H1 (cell line): ENCODE data around the gene CCSAP. TPM values are rescaled to one million over a fixed set of nuclear protein-coding genes. Genes with fewer than 3 reads are reported as not detected.

Source experiments
- CTCF ChIA-PET: fragments of 300-600 bp; sonication (Branson Sonifier 250); formaldehyde crosslinking; loops from one replicate; lab custom pipeline; 2021; ENCODE audit not compliant: partially characterized antibody; lab: Charles Lee
- POLR2A ChIA-PET: fragments of 300-600 bp; sonication (Branson Sonifier 250); formaldehyde crosslinking; loops from one replicate; lab custom pipeline; 2021; ENCODE audit warnings: inconsistent platforms; ENCODE audit not compliant: partially characterized antibody; lab: Charles Lee
- DNase-seq, 2 experiments: peaks; one replicate each; pipeline versions ENCODE4 v3.0.0 to v3.0.0-alpha.2; 2010 to 2022; ENCODE audit warnings: low spot score in 2 of 2, low read depth in 1 of 2, mixed read lengths in 1 of 2
- FAIRE-seq: peaks from 2 replicates; lab custom pipeline; 2011; peaks lifted over from hg19 to GRCh38; lab: Jason Lieb, UNC
- H2AFZ ChIP-seq: 2 replicates; pipeline ENCODE4 v1.8.1; 2012; ENCODE audit warnings: low read length, inconsistent platforms
- H2AK5ac ChIP-seq: 2 replicates; pipeline ENCODE4 v1.6.1; 2013; ENCODE audit warnings: low read depth, low read length
- H2BK120ac ChIP-seq: replicated peaks from 2 replicates; pipeline ENCODE3; 2013; ENCODE audit warnings: low read depth, low read length, inconsistent platforms
- H2BK12ac ChIP-seq: 2 replicates; pipeline ENCODE4 v1.6.1; 2013; ENCODE audit warnings: low read depth, low read length
- H2BK15ac ChIP-seq: 2 replicates; pipeline ENCODE4 v1.6.1; 2013; ENCODE audit warnings: low read length
- H2BK20ac ChIP-seq: 2 replicates; pipeline ENCODE4 v1.6.1; 2013; ENCODE audit warnings: low read length
- H2BK5ac ChIP-seq: 2 replicates; pipeline ENCODE4 v1.6.1; 2013; ENCODE audit warnings: low read depth, low read length
- H3K14ac ChIP-seq: 2 replicates; pipeline ENCODE4 v1.6.1; 2013; ENCODE audit warnings: inconsistent platforms; ENCODE audit not compliant: insufficient read length
- H3K18ac ChIP-seq: 2 replicates; pipeline ENCODE4 v1.6.1; 2013; ENCODE audit warnings: low read length; ENCODE audit errors: extremely low read depth
- H3K23ac ChIP-seq: 2 replicates; pipeline ENCODE4 v1.6.1; 2013; ENCODE audit warnings: inconsistent platforms; ENCODE audit not compliant: insufficient read length
- H3K23me2 ChIP-seq: 2 replicates; pipeline ENCODE4 v1.6.1; 2013; ENCODE audit warnings: low read depth, low read length
- H3K27ac ChIP-seq: 2 replicates; pipeline ENCODE4 v1.6.1; 2011; ENCODE audit warnings: low read depth, low read length, inconsistent platforms
- H3K27me3 ChIP-seq, 4 experiments: replicated peaks in 1 of 4; 1 replicate in 1 of 4; 2 replicates in 3 of 4; pipeline versions ENCODE4 v1.6.1 to v1.8.1; 2011 to 2013; ENCODE audit warnings: low read length in 3 of 4, mild to moderate bottlenecking in 3 of 4, inconsistent platforms in 2 of 4, mixed read lengths in 2 of 4, moderate library complexity in 1 of 4; ENCODE audit not compliant: control insufficient read depth in 3 of 4, insufficient read depth in 3 of 4; ENCODE audit errors: extremely low read depth in 1 of 4
- H3K36me3 ChIP-seq, 4 experiments: 2 replicates each; pipeline versions ENCODE4 v1.6.1 to v1.8.1; 2011 to 2013; ENCODE audit warnings: mild to moderate bottlenecking in 4 of 4, low read length in 3 of 4, moderate library complexity in 2 of 4, control low read depth in 1 of 4, inconsistent platforms in 1 of 4; ENCODE audit not compliant: insufficient read depth in 4 of 4, control insufficient read depth in 2 of 4
- H3K4ac ChIP-seq: replicated peaks from 2 replicates; pipeline ENCODE3; 2013; ENCODE audit warnings: low read length, low read depth, mixed read lengths, inconsistent platforms; ENCODE audit not compliant: insufficient read length
- H3K4me1 ChIP-seq, 4 experiments: replicated peaks in 1 of 4; 1 replicate in 1 of 4; 2 replicates in 3 of 4; pipeline versions ENCODE4 v1.6.1 to v1.8.1; 2011 to 2013; ENCODE audit warnings: low read length in 3 of 4, inconsistent platforms in 2 of 4, mixed read lengths in 1 of 4; ENCODE audit not compliant: insufficient read depth in 4 of 4, control insufficient read depth in 3 of 4
- H3K4me2 ChIP-seq, 2 experiments: 2 replicates each; pipeline versions ENCODE4 v1.6.1 to v1.8.1; 2011 to 2013; ENCODE audit warnings: low read depth in 2 of 2, low read length in 2 of 2, control low read depth in 1 of 2, inconsistent platforms in 1 of 2, mild to moderate bottlenecking in 1 of 2; ENCODE audit not compliant: insufficient read depth in 1 of 2
- H3K4me3 ChIP-seq, 4 experiments: fragments of 200-600, 300-600 bp in 1 of 4; sonication (generic), shearing (Covaris generic), sonication (Bioruptor Twin) in 1 of 4; 2 replicates each; pipeline versions ENCODE4 v1.5.1 to v1.8.1; 2011 to 2016; ENCODE audit warnings: low read length in 4 of 4, low read depth in 3 of 4, control low read depth in 2 of 4, inconsistent platforms in 2 of 4, mild to moderate bottlenecking in 2 of 4, mixed read lengths in 1 of 4, moderate library complexity in 1 of 4; ENCODE audit not compliant: insufficient read depth in 2 of 4; ENCODE audit errors: extremely low read depth in 1 of 4
- H3K56ac ChIP-seq: replicated peaks from 2 replicates; pipeline ENCODE3; 2013; ENCODE audit warnings: low read depth, mild to moderate bottlenecking, mixed read lengths, low read length, inconsistent platforms; ENCODE audit not compliant: insufficient read length
- H3K79me1 ChIP-seq: 2 replicates; pipeline ENCODE4 v1.6.1; 2013; ENCODE audit warnings: low read depth, low read length, control low read depth
- H3K79me2 ChIP-seq, 2 experiments: 2 replicates each; pipeline versions ENCODE4 v1.6.1 to v1.8.1; 2012 to 2013; ENCODE audit warnings: low read length in 2 of 2, mild to moderate bottlenecking in 2 of 2, inconsistent platforms in 1 of 2; ENCODE audit not compliant: insufficient read depth in 2 of 2, control insufficient read depth in 1 of 2
- H3K9ac ChIP-seq, 4 experiments: replicated peaks in 1 of 4; 1 replicate in 1 of 4; 2 replicates in 3 of 4; pipeline versions ENCODE4 v1.6.1 to v1.8.1; 2011 to 2013; ENCODE audit warnings: low read depth in 3 of 4, low read length in 3 of 4, control low read depth in 2 of 4, mild to moderate bottlenecking in 2 of 4, moderate library complexity in 2 of 4, inconsistent platforms in 1 of 4; ENCODE audit errors: extremely low read depth in 1 of 4
- H3K9me3 ChIP-seq, 2 experiments: 2 replicates each; pipeline versions ENCODE4 v1.6.1 to v1.8.1; 2012 to 2013; ENCODE audit warnings: mild to moderate bottlenecking in 2 of 2, moderate library complexity in 2 of 2, control low read depth in 1 of 2, inconsistent platforms in 1 of 2, low read depth in 1 of 2, low read length in 1 of 2, mixed read lengths in 1 of 2; ENCODE audit not compliant: insufficient read depth in 2 of 2
- H4K20me1 ChIP-seq, 2 experiments: replicated peaks in 1 of 2; 2 replicates each; pipeline versions ENCODE3 to v1.8.1; 2011 to 2013; ENCODE audit warnings: inconsistent platforms in 2 of 2, low read length in 2 of 2, mild to moderate bottlenecking in 1 of 2; ENCODE audit not compliant: insufficient read depth in 2 of 2, control insufficient read depth in 1 of 2
- H4K5ac ChIP-seq: 2 replicates; pipeline ENCODE4 v1.6.1; 2013; ENCODE audit warnings: low read length, low read depth, mixed read lengths, inconsistent platforms; ENCODE audit not compliant: insufficient read length
- H4K8ac ChIP-seq: 2 replicates; pipeline ENCODE4 v1.8.0; 2013; ENCODE audit warnings: mild to moderate bottlenecking, moderate library complexity, low read length, inconsistent platforms; ENCODE audit not compliant: insufficient read depth; ENCODE audit errors: extremely low read depth
- H4K91ac ChIP-seq: replicated peaks from 2 replicates; pipeline ENCODE3; 2013; ENCODE audit warnings: low read length, mixed read lengths, inconsistent platforms; ENCODE audit not compliant: insufficient read length
- JUN ChIP-seq: IDR thresholded peaks from 2 replicates; pipeline ENCODE4 v1.6.1; 2011; ENCODE audit warnings: low read depth, mild to moderate bottlenecking, improper control_type of control experiment, low read length
- POLR2AphosphoS5 ChIP-seq: IDR thresholded peaks from 2 replicates; pipeline ENCODE4 v1.6.1; 2011; ENCODE audit warnings: low read depth, low read length
- TBP ChIP-seq: IDR thresholded peaks from 2 replicates; pipeline ENCODE4 v1.6.1; 2011; ENCODE audit warnings: low read depth, low read length, improper control_type of control experiment
- TCF12 ChIP-seq: IDR thresholded peaks from 2 replicates; pipeline ENCODE4 v1.6.1; 2011; ENCODE audit warnings: low read depth, mild to moderate bottlenecking, low read length
- WGBS, 2 experiments: shearing (Covaris generic) in 1 of 2; methylation state at CpG; one replicate each; pipeline versions ENCODE4 v1.1.6 to v1.1.7; 2013 to 2015; ENCODE audit warnings: low lambda C conversion rate in 2 of 2, mixed read lengths in 2 of 2, inconsistent platforms in 1 of 2, low coverage in 1 of 2, missing lambda C conversion rate in 1 of 2; ENCODE audit not compliant: insufficient replicate concordance in 2 of 2, insufficient coverage in 1 of 2, insufficient read length in 1 of 2; ENCODE audit errors: extremely low coverage in 1 of 2, missing lambda C conversion rate in 1 of 2; 5-methylcytosine and 5-hydroxymethylcytosine counted together
- polyA plus RNA-seq, 7 experiments: library from polyadenylated mRNA; depleted of rRNA in 3 of 7; stranded (reverse) in 5 of 7; unstranded in 2 of 7; fragments of >200 nt in 5 of 7; fragments of 200-250 nt in 2 of 7; gene quantifications; 1 replicate in 5 of 7; 2 replicates in 1 of 7; 4 replicates in 1 of 7; pipeline versions ENCODE4 v1.2.1 to v1.2.3, GENCODE V29; 2011 to 2013; ENCODE audit warnings: missing spikeins in 2 of 7, mixed read lengths in 2 of 7
- total RNA-seq: library from RNA; stranded (reverse); fragmentation: NEBNext Ultra II Directional; extraction: Animal tissue kit (Norgen Biotek cat#: 25700); gene quantifications from 2 replicates; pipeline ENCODE4 v1.2.1, GENCODE V29; 2021

Gene CCSAP
- total and polyA plus RNA-seq, 2 of the 8 experiments (the other 6 are each of a cell fraction or from before 2014, with no cell fraction given): 3.5 to 17.2 TPM

DNA sequence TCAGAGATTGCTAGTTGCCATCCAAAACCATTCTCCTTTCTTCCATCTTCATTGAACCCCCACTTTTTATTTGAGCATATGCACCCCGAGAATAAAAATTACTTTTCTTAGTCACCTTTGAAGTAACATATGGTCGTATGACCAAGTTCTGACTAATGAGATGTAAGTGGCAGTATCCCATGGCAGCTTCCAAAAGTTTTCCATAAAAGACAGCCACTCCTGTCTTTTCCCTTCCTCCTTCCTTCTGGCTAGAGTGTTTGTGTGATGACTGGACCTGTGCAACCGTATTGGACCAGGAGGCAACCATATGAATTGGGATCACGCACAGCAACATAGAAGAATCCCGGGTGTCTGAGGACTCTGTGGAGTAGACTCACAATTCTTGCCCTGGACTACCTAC is 41.1 kb upstream of the CCSAP start:
- Histone ChIP-seq H3K23me2 (no peaks in the 10 kb centered on the region), H3K4me2 (no peak overlapping the region), H3K79me1 (no peaks in the 10 kb centered on the region), H2BK15ac (no peak overlapping the region), H4K20me1 (no peaks in the 10 kb centered on the region), H3K36me3 (no peaks in the 10 kb centered on the region), H4K8ac (no peak overlapping the region), H4K91ac (no peak overlapping the region), H3K27ac (no peak overlapping the region), H3K79me2 (no peaks in the 10 kb centered on the region), H3K18ac (no peak overlapping the region), H2AFZ (no peak overlapping the region), H2AK5ac (no peak overlapping the region), H2BK12ac (no peak overlapping the region), H3K9ac (no peak overlapping the region), H2BK120ac (no peak overlapping the region), H3K14ac (no peak overlapping the region), H3K9me3 (no peaks in the 10 kb centered on the region), H3K56ac (no peak overlapping the region), H3K23ac (no peak overlapping the region), H3K4me3 (no peak overlapping the region), H3K4me1 (peaks cover 17 to 27% (median 20%) of the 10 kb centered on the region in 4 experiments), H3K27me3 (peaks cover 0 to 2% (median under 1%) of the 10 kb centered on the region in 4 experiments; a peak in 2 of 7 replicates), H4K5ac (no peak overlapping the region), H3K4ac (no peak overlapping the region), H2BK5ac (no peak overlapping the region), H2BK20ac (no peak overlapping the region)
- ChIA-PET POLR2A (interaction anchor here (1.1 kb wide), 1 partner anchor 40 kb away, joined by 3 read pairs; no protein-coding TSS in a partner anchor), CTCF (interaction anchor here (1.2 kb wide), 1 partner anchor 15 kb away, joined by 3 read pairs; no protein-coding TSS in a partner anchor)
- DNase-seq: no peak
- FAIRE-seq: no peak
- 89% methylated on average over 5 of the region's 5 CpGs; no CpG with 5 or more reads in 1 of the 2 experiments for WGBS, 2 experiments
- TF ChIP-seq TCF12 (no peak), TBP (no peak), JUN (no peak), POLR2AphosphoS5 (no peak)
